T-cell (primary cell): ENCODE measurements around the gene SPATA6L. TPM values are rescaled to one million over a fixed set of nuclear protein-coding genes. Genes with fewer than 3 reads are reported as not detected.

Source experiments
- ATAC-seq, 4 experiments: fragments of 200-7000 bp in 3 of 4; fragments of 150-1000 bp in 1 of 4; cut with Tn5 transposase; replicated peaks in 1 of 4; 1 replicate in 3 of 4; 2 replicates in 1 of 4; pipeline ENCODE4 v1.10.0; 2021; ENCODE audit warnings: moderate library complexity in 3 of 4, mild to moderate bottlenecking in 2 of 4, moderate number of reproducible peaks in 1 of 4
- CTCF ChIA-PET, 2 donors: fragments of 300-600 bp; sonication (Branson Sonifier 250); formaldehyde crosslinking; loops; one replicate each; lab custom pipeline; 2022; ENCODE audit warnings: antibody characterized with exemption in 2 of 2; lab: Charles Lee
- POLR2A ChIA-PET, 2 donors: fragments of 300-600 bp; sonication (Branson Sonifier 250); formaldehyde crosslinking; loops; one replicate each; lab custom pipeline; 2022; ENCODE audit warnings: antibody characterized with exemption in 2 of 2; lab: Charles Lee
- DNase-seq, 35 experiments: peaks; one replicate each; pipeline versions ENCODE4 v3.0.0 to v3.0.0-alpha.2; 2013 to 2023
- H3K27ac ChIP-seq: one replicate; pipeline ENCODE4 v1.5.1; 2013; ENCODE audit warnings: low read length
- H3K27me3 ChIP-seq, 2 experiments: replicated peaks in 1 of 2; 1 replicate in 1 of 2; 2 replicates in 1 of 2; pipeline versions ENCODE4 v1.6.1 to v1.7.0; 2013; ENCODE audit warnings: low read length in 1 of 2, mixed read lengths in 1 of 2; ENCODE audit not compliant: control insufficient read depth in 2 of 2, insufficient read depth in 2 of 2; ENCODE audit errors: extremely low read depth in 1 of 2
- H3K36me3 ChIP-seq, 2 donors: 1 replicate in 1 of 2; 2 replicates in 1 of 2; pipeline versions ENCODE4 v1.6.1 to v1.7.0; 2013; ENCODE audit warnings: low read length in 1 of 2; ENCODE audit not compliant: control insufficient read depth in 2 of 2, insufficient read depth in 1 of 2; ENCODE audit errors: extremely low read depth in 1 of 2
- H3K4me1 ChIP-seq, 2 experiments: 1 replicate in 1 of 2; 2 replicates in 1 of 2; pipeline versions ENCODE4 v1.6.1 to v1.7.0; 2013; ENCODE audit warnings: low read length in 2 of 2, mixed read lengths in 1 of 2; ENCODE audit not compliant: insufficient read depth in 2 of 2, control insufficient read depth in 1 of 2; ENCODE audit errors: extremely low read depth in 1 of 2
- H3K4me3 ChIP-seq, 2 donors: 1 replicate in 1 of 2; 2 replicates in 1 of 2; pipeline versions ENCODE4 v1.5.1 to v1.7.0; 2013; ENCODE audit warnings: mild to moderate bottlenecking in 2 of 2, low read length in 1 of 2, moderate library complexity in 1 of 2; ENCODE audit not compliant: control insufficient read depth in 1 of 2; ENCODE audit errors: extremely low read depth in 1 of 2
- H3K9me3 ChIP-seq: 2 replicates; pipeline ENCODE4 v1.7.0; 2013
- H3K27ac Mint-ChIP-seq, 2 donors: one replicate each; pipeline ENCODE4 v1.8.0; 2020 to 2021; ENCODE audit warnings: mild to moderate bottlenecking in 2 of 2, mixed read lengths in 2 of 2
- H3K27me3 Mint-ChIP-seq, 2 donors: one replicate each; pipeline ENCODE4 v1.8.0; 2021 to 2022; ENCODE audit warnings: mixed read lengths in 2 of 2
- H3K36me3 Mint-ChIP-seq: one replicate; pipeline ENCODE4 v1.8.0; 2021; ENCODE audit warnings: mixed read lengths
- H3K4me1 Mint-ChIP-seq, 3 donors: one replicate each; pipeline ENCODE4 v1.8.0; 2020 to 2022; ENCODE audit warnings: mixed read lengths in 3 of 3, mild to moderate bottlenecking in 1 of 3
- H3K4me3 Mint-ChIP-seq, 3 donors: one replicate each; pipeline ENCODE4 v1.8.0; 2020 to 2022; ENCODE audit warnings: mild to moderate bottlenecking in 3 of 3, mixed read lengths in 3 of 3, moderate library complexity in 3 of 3
- H3K9me3 Mint-ChIP-seq, 3 donors: one replicate each; pipeline ENCODE4 v1.8.0; 2020 to 2022; ENCODE audit warnings: mixed read lengths in 3 of 3
- WGBS: methylation state at CpG from one replicate; pipeline ENCODE4 v1.1.5; 2013; ENCODE audit warnings: missing lambda C conversion rate; ENCODE audit not compliant: insufficient coverage; 5-methylcytosine and 5-hydroxymethylcytosine counted together
- total RNA-seq, 35 experiments: library from RNA in 6 of 35; stranded (reverse) in 6 of 35; fragments of 120-200 nt in 1 of 35; gene quantifications; one replicate each; pipeline versions ENCODE4 v1.2.1 to v1.2.4 and lab custom pipeline; 2013 to 2026

Gene SPATA6L
- total RNA-seq, 5 donors from 2014 or later (not counting 1 experiment from before 2014, with no cell fraction given): 1.2 to 5.2 (median 2.5) TPM

- POLR2A ChIA-PET: no interaction called here
Observed at GRCh38 chr9:4559261-4560182, 106.8 kb downstream of the SPATA6L start.

GRCh38 chr9:4558371-4558998 is 107.8 kb downstream of the SPATA6L start:
- no peak overlapping the region for H3K4me3 Mint-ChIP-seq
- CTCF ChIA-PET: interaction anchor here in 1 of 2 donors (0.6 kb wide), 1 partner anchor 86 kb away, joined by 3 read pairs; no protein-coding TSS in a partner anchor
- no peaks in the 10 kb centered on the region for H3K9me3 Mint-ChIP-seq
- H3K36me3 Mint-ChIP-seq: no peaks in the 10 kb centered on the region
- Histone ChIP-seq H3K4me1 (peaks cover 16 to 17% of the 10 kb centered on the region in 2 experiments), H3K36me3 (no peaks in the 10 kb centered on the region), H3K27ac (no peak overlapping the region), H3K4me3 (no peak overlapping the region), H3K27me3 (no peaks in the 10 kb centered on the region), H3K9me3 (no peaks in the 10 kb centered on the region)
- 94% methylated on average over 3 of the region's 5 CpGs for WGBS
- no peaks in the 10 kb centered on the region for H3K27me3 Mint-ChIP-seq
- DNase-seq: no peak
- no peak overlapping the region for H3K27ac Mint-ChIP-seq
- H3K4me1 Mint-ChIP-seq: peaks cover 29 to 33% (median 30%) of the 10 kb centered on the region in 3 donors
- POLR2A ChIA-PET: no interaction called here
- no peak for ATAC-seq

More at GRCh38 chr9:4559261-4560182, 106.8 kb downstream of the SPATA6L start:
- peaks cover 11 to 21% of the 10 kb centered on the region in 2 experiments for H3K4me1 ChIP-seq
- Mint-ChIP-seq H3K9me3 (no peaks in the 10 kb centered on the region), H3K36me3 (no peaks in the 10 kb centered on the region), H3K27ac (no peak overlapping the region), H3K4me3 (no peak overlapping the region), H3K4me1 (peaks cover 29 to 33% (median 29%) of the 10 kb centered on the region in 3 donors), H3K27me3 (no peaks in the 10 kb centered on the region)
- no peak overlapping the region for H3K27ac ChIP-seq
- H3K36me3 ChIP-seq: no peaks in the 10 kb centered on the region
- no peak for DNase-seq
- no peak overlapping the region for H3K4me3 ChIP-seq
- ATAC-seq: no peak
- H3K9me3 ChIP-seq: no peaks in the 10 kb centered on the region
- CTCF ChIA-PET: interaction anchor here (0.6 kb wide), 2 partner anchors 904 to 995 kb away, joined by 3 to 5 read pairs; no protein-coding TSS in a partner anchor
- WGBS: 90% methylated on average over 5 of the region's 8 CpGs
- no peaks in the 10 kb centered on the region for H3K27me3 ChIP-seq

- 43% methylated on average over 1 of the region's 2 CpGs for WGBS
- DNase-seq (peak in 28 of 35 experiments; percentile 15 to 68 (median 38)), ATAC-seq (peak; percentile 54 to 84 (median 62))
Observed at GRCh38 chr9:4555236-4555635, 111.0 kb downstream of the SPATA6L start.

GRCh38 chr9:4553951-4554381 is 112.3 kb downstream of the SPATA6L start:
- Mint-ChIP-seq H3K4me3 (peak overlapping the region in 1 of 3 donors; percentile 42), H3K36me3 (no peaks in the 10 kb centered on the region), H3K9me3 (no peaks in the 10 kb centered on the region), H3K27ac (peak overlapping the region in 1 of 2 donors; percentile 59), H3K27me3 (no peaks in the 10 kb centered on the region), H3K4me1 (peaks cover 45 to 51% (median 48%) of the 10 kb centered on the region in 3 donors)
- Histone ChIP-seq H3K36me3 (no peaks in the 10 kb centered on the region), H3K4me1 (peaks cover 17 to 20% of the 10 kb centered on the region in 2 experiments), H3K27me3 (no peaks in the 10 kb centered on the region), H3K4me3 (no peak overlapping the region), H3K9me3 (no peaks in the 10 kb centered on the region), H3K27ac (no peak overlapping the region)
- ChIA-PET CTCF (interaction anchor here (0.5 to 0.7 kb wide), 2 partner anchors 48 to 178 kb away, joined by 3 to 4 read pairs; no protein-coding TSS in a partner anchor), POLR2A (interaction anchor here in 1 of 2 donors (0.5 kb wide), 1 partner anchor 17 kb away, joined by 4 read pairs; no protein-coding TSS in a partner anchor)
- no CpG with 5 or more reads among the region's 1 CpG for WGBS
- DNase-seq (no peak), ATAC-seq (no peak)

More at GRCh38 chr9:4555236-4555635, 111.0 kb downstream of the SPATA6L start:
- Histone ChIP-seq H3K4me1 (peaks cover 17 to 20% of the 10 kb centered on the region in 2 experiments), H3K4me3 (no peak overlapping the region), H3K27ac (no peak overlapping the region), H3K9me3 (no peaks in the 10 kb centered on the region), H3K27me3 (no peaks in the 10 kb centered on the region), H3K36me3 (no peaks in the 10 kb centered on the region)
- Mint-ChIP-seq H3K27me3 (no peaks in the 10 kb centered on the region), H3K27ac (peak overlapping the region; percentile 10 to 59), H3K4me1 (peaks cover 39 to 43% (median 40%) of the 10 kb centered on the region in 3 donors), H3K36me3 (no peaks in the 10 kb centered on the region), H3K9me3 (no peaks in the 10 kb centered on the region), H3K4me3 (peak overlapping the region in 1 of 3 donors; percentile 28)
- POLR2A ChIA-PET: no interaction called here
- CTCF ChIA-PET: no interaction called here

- Mint-ChIP-seq H3K36me3 (no peaks in the 10 kb centered on the region), H3K27me3 (no peaks in the 10 kb centered on the region), H3K9me3 (no peaks in the 10 kb centered on the region), H3K4me1 (peaks cover 67 to 73% (median 72%) of the 10 kb centered on the region in 3 donors), H3K4me3 (no peak overlapping the region), H3K27ac (peak overlapping the region; percentile 50 to 55)
- Histone ChIP-seq H3K36me3 (no peaks in the 10 kb centered on the region), H3K9me3 (no peaks in the 10 kb centered on the region), H3K4me3 (no peak overlapping the region), H3K27ac (no peak overlapping the region), H3K27me3 (no peaks in the 10 kb centered on the region), H3K4me1 (peaks cover 23 to 26% of the 10 kb centered on the region in 2 experiments)
- DNase-seq (peak in 24 of 35 experiments; percentile 7 to 64 (median 18)), ATAC-seq (peak; percentile 64 to 81 (median 76))
- ChIA-PET CTCF (interaction anchor here in 1 of 2 donors (0.6 kb wide), 1 partner anchor 18 kb away, joined by 4 read pairs; no protein-coding TSS in a partner anchor), POLR2A (interaction anchor here (0.7 to 1.1 kb wide), 4 partner anchors 19 to 266 kb away, joined by 3 to 4 read pairs (median 3); no protein-coding TSS in a partner anchor)
- no CpG with 5 or more reads among the region's 4 CpGs for WGBS
Observed at GRCh38 chr9:4550777-4551484, 115.3 kb downstream of the SPATA6L start.
